NCI-H2196 (cell line): ENCODE data around the gene PDZRN4.
"Not testable (repeated sequence)": the region's sequence is repeated elsewhere in the genome, so short reads cannot be mapped to it uniquely, and the experiment has no call there.

ENCODE experiments used
- DNase-seq: peaks from one replicate; lab custom pipeline; 2025; ENCODE audit not compliant: unreplicated experiment; lab: John Stamatoyannopoulos, UW

PDZRN4 gene

GRCh38 chr12:41188058-41188840 is at the start of gene PDZRN4:
Gene PDZRN4 (plus strand): TSS chr12:41188320.
- no peak for DNase-seq

GRCh38 chr12:41140117-41140516 is 48.0 kb upstream of the PDZRN4 start:
- DNase-seq, result no peak

GRCh38 chr12:41141104-41141503 is 47.0 kb upstream of the PDZRN4 start:
- no peak for DNase-seq

- DNase-seq, result no peak
Measured at GRCh38 chr12:41142376-41142775, 45.7 kb upstream of the PDZRN4 start.

- no peak for DNase-seq
Measured at GRCh38 chr12:41151793-41152192, 36.3 kb upstream of the PDZRN4 start.

- no peak for DNase-seq
Measured at GRCh38 chr12:41162461-41162860, 25.7 kb upstream of the PDZRN4 start.

- DNase-seq, result no peak
Measured at GRCh38 chr12:41167701-41168100, 20.4 kb upstream of the PDZRN4 start.

- DNase-seq, result no peak
Measured at GRCh38 chr12:41174602-41175001, 13.5 kb upstream of the PDZRN4 start.

GRCh38 chr12:41179507-41179906 is 8.6 kb upstream of the PDZRN4 start:
- DNase-seq, result not testable (repeated sequence)

- no peak for DNase-seq
Measured at GRCh38 chr12:41184864-41185263, 3.3 kb upstream of the PDZRN4 start.

- no peak for DNase-seq
Measured at GRCh38 chr12:41186026-41186425, 2.1 kb upstream of the PDZRN4 start.

- no peak for DNase-seq
Measured at GRCh38 chr12:41188841-41189394, 798 bp downstream of the PDZRN4 start.

GRCh38 chr12:41189395-41190251 is 1.5 kb downstream of the PDZRN4 start:
- DNase-seq, result no peak

- DNase-seq, result peak; percentile 26
Measured at GRCh38 chr12:41190338-41190737, 2.2 kb downstream of the PDZRN4 start.

- DNase-seq, result not testable (repeated sequence)
Measured at GRCh38 chr12:41191549-41191948, 3.4 kb downstream of the PDZRN4 start.

GRCh38 chr12:41193311-41193710 is 5.2 kb downstream of the PDZRN4 start:
- DNase-seq, result no peak

- no peak for DNase-seq
Measured at GRCh38 chr12:41202051-41202450, 13.9 kb downstream of the PDZRN4 start.

- DNase-seq, result no peak
Measured at GRCh38 chr12:41205070-41205709, 17.1 kb downstream of the PDZRN4 start.

- no peak for DNase-seq
Measured at GRCh38 chr12:41206298-41206697, 18.2 kb downstream of the PDZRN4 start.

GRCh38 chr12:41211448-41211847 is 23.3 kb downstream of the PDZRN4 start:
- DNase-seq, result no peak

- no peak for DNase-seq
Measured at GRCh38 chr12:41212625-41213024, 24.5 kb downstream of the PDZRN4 start.
